Aorta (tissue), 5 donors: ENCODE data around the gene THSD7A. TPM values are rescaled to one million over a fixed set of nuclear protein-coding genes. Genes with fewer than 3 reads are reported as not detected.

ENCODE experiments used
- ATAC-seq: fragments of 200-7000 bp; cut with Tn5 transposase; one replicate; pipeline ENCODE4 v1.9.1; 2022; ENCODE audit warnings: moderate library complexity; ENCODE audit not compliant: low FRiP score
- DNase-seq, 2 donors: peaks; one replicate each; pipeline ENCODE4 v3.0.0-alpha.2; 2020
- H3K27ac ChIP-seq, 2 donors: one replicate each; pipeline ENCODE4 v1.5.1; 2013; ENCODE audit warnings: low read length in 2 of 2, mild to moderate bottlenecking in 2 of 2, moderate library complexity in 2 of 2, control low read depth in 1 of 2, inconsistent platforms in 1 of 2, low read depth in 1 of 2
- H3K27me3 ChIP-seq, 2 donors: one replicate each; pipeline ENCODE4 v1.6.1; 2013; ENCODE audit warnings: control low read depth in 1 of 2, low read length in 1 of 2, mild to moderate bottlenecking in 1 of 2, moderate library complexity in 1 of 2; ENCODE audit not compliant: insufficient read depth in 2 of 2, control insufficient read depth in 1 of 2
- H3K36me3 ChIP-seq, 2 donors: one replicate each; pipeline ENCODE4 v1.6.1; 2013; ENCODE audit warnings: control low read depth in 1 of 2, low read length in 1 of 2, mild to moderate bottlenecking in 1 of 2; ENCODE audit not compliant: insufficient read depth in 2 of 2, control insufficient read depth in 1 of 2
- H3K4me1 ChIP-seq, 2 donors: one replicate each; pipeline ENCODE4 v1.6.1; 2013; ENCODE audit warnings: low read length in 2 of 2, control low read depth in 1 of 2, mild to moderate bottlenecking in 1 of 2, moderate library complexity in 1 of 2; ENCODE audit not compliant: insufficient read depth in 2 of 2, control insufficient read depth in 1 of 2
- H3K4me3 ChIP-seq, 2 donors: one replicate each; pipeline ENCODE4 v1.5.1; 2013; ENCODE audit warnings: low read length in 2 of 2, control low read depth in 1 of 2, mild to moderate bottlenecking in 1 of 2
- H3K9me3 ChIP-seq: one replicate; pipeline ENCODE4 v1.6.1; 2013; ENCODE audit warnings: mild to moderate bottlenecking, low read length; ENCODE audit not compliant: control insufficient read depth
- WGBS, 2 donors: extraction: QIAGEN DNeasy Blood & Tissue Kit; methylation state at CpG; one replicate each; pipeline ENCODE4 v1.1.7; 2013; 5-methylcytosine and 5-hydroxymethylcytosine counted together
- intact Hi-C, 2 donors: fragments of 100-400 bp; cut with DNase I; formaldehyde crosslinking; loops; one replicate each; pipeline versions ENCODE4 v1.14.2 to v1.15.0; 2022
- polyA plus RNA-seq, 2 donors: library from polyadenylated mRNA; stranded (reverse); fragments of 200-250 nt; gene quantifications; one replicate each; pipeline ENCODE4 v1.2.3, GENCODE V29; 2013
- total RNA-seq, 2 donors: library from RNA; stranded (reverse); fragmentation: NEBNext Ultra II Directional; extraction: Animal tissue kit (Norgen Biotek cat#: 25700); gene quantifications; one replicate each; pipeline ENCODE4 v1.2.1, GENCODE V29; 2021
- donor health status: healthy with polysubstance abuse.
- donor health status: Bipolar disorder and iron deficiency.
- donor health status: DM: no; HTN: no; CAD: no.
- donor health status: DM: no; HTN: no; CAD: no.
- donor health status: DM: yes; HTN: yes; CAD: no.

THSD7A gene
- total and polyA plus RNA-seq, 4 donors, result 0.03 to 20.0 (median 12.1) TPM; not detected in 1

- intact Hi-C loops, result no loop called here
- 80% methylated on average over 6 of the region's 6 CpGs for WGBS, 2 donors
- no peak overlapping the region for H3K27ac ChIP-seq
- DNase-seq (no peak), ATAC-seq (no peak)
- no peaks in the 10 kb centered on the region for H3K9me3 ChIP-seq
- no peak overlapping the region for H3K4me3 ChIP-seq
- H3K4me1 ChIP-seq, result no peaks in the 10 kb centered on the region
- no peaks in the 10 kb centered on the region for H3K36me3 ChIP-seq
- no peaks in the 10 kb centered on the region for H3K27me3 ChIP-seq
Observed at GRCh38 chr7:11750191-11750590, 81.8 kb downstream of the THSD7A start.

- intact Hi-C loops, result no loop called here
- Histone ChIP-seq H3K9me3 (no peaks in the 10 kb centered on the region), H3K4me3 (no peak overlapping the region), H3K27ac (no peak overlapping the region), H3K4me1 (no peaks in the 10 kb centered on the region), H3K27me3 (no peaks in the 10 kb centered on the region), H3K36me3 (no peaks in the 10 kb centered on the region)
- ATAC-seq (no peak), DNase-seq (no peak)
- 92% methylated on average over 4 of the region's 4 CpGs for WGBS, 2 donors
Observed at GRCh38 chr7:11749629-11750028, 82.4 kb downstream of the THSD7A start.

- H3K27me3 ChIP-seq, result no peaks in the 10 kb centered on the region
- intact Hi-C loops, result no loop called here
- H3K27ac ChIP-seq, result no peak overlapping the region
- 74 to 85% methylated on average over 6 of the region's 6 CpGs for WGBS, 2 donors
- ATAC-seq (no peak), DNase-seq (no peak)
- H3K4me1 ChIP-seq, result no peaks in the 10 kb centered on the region
- no peak overlapping the region for H3K4me3 ChIP-seq
- H3K36me3 ChIP-seq, result no peaks in the 10 kb centered on the region
- no peaks in the 10 kb centered on the region for H3K9me3 ChIP-seq
Observed at GRCh38 chr7:11748884-11749283, 83.1 kb downstream of the THSD7A start.

GRCh38 chr7:11747715-11748485 is 84.1 kb downstream of the THSD7A start:
- no peaks in the 10 kb centered on the region for H3K36me3 ChIP-seq
- no peaks in the 10 kb centered on the region for H3K4me1 ChIP-seq
- H3K9me3 ChIP-seq, result no peaks in the 10 kb centered on the region
- no peak for DNase-seq
- no peak for ATAC-seq
- no peak overlapping the region for H3K27ac ChIP-seq
- H3K27me3 ChIP-seq, result no peaks in the 10 kb centered on the region
- 91% methylated on average over 4 of the region's 4 CpGs for WGBS, 2 donors
- intact Hi-C loops, result no loop called here
- H3K4me3 ChIP-seq, result no peak overlapping the region

- ATAC-seq (no peak), DNase-seq (no peak)
- Histone ChIP-seq H3K4me1 (no peaks in the 10 kb centered on the region), H3K4me3 (no peak overlapping the region), H3K27ac (no peak overlapping the region), H3K36me3 (no peaks in the 10 kb centered on the region), H3K9me3 (no peaks in the 10 kb centered on the region), H3K27me3 (no peaks in the 10 kb centered on the region)
- intact Hi-C loops, result no loop called here
- WGBS, 2 donors, result 96 to 100% methylated on average over 1 of the region's 1 CpG
Observed at GRCh38 chr7:11746591-11746990, 85.4 kb downstream of the THSD7A start.

GRCh38 chr7:11743548-11743947 is 88.5 kb downstream of the THSD7A start:
- Histone ChIP-seq H3K36me3 (no peaks in the 10 kb centered on the region), H3K4me3 (no peak overlapping the region), H3K9me3 (no peaks in the 10 kb centered on the region), H3K4me1 (no peaks in the 10 kb centered on the region), H3K27me3 (no peaks in the 10 kb centered on the region), H3K27ac (no peak overlapping the region)
- ATAC-seq (no peak), DNase-seq (no peak)
- 95 to 97% methylated on average over 1 of the region's 1 CpG for WGBS, 2 donors
- intact Hi-C loops, result no loop called here

- Histone ChIP-seq H3K9me3 (no peaks in the 10 kb centered on the region), H3K4me3 (no peak overlapping the region), H3K4me1 (no peaks in the 10 kb centered on the region), H3K27ac (no peak overlapping the region), H3K36me3 (no peaks in the 10 kb centered on the region), H3K27me3 (no peaks in the 10 kb centered on the region)
- ATAC-seq (no peak), DNase-seq (no peak)
- WGBS, 2 donors, result 86 to 87% methylated on average over 3 of the region's 3 CpGs
- intact Hi-C loops, result no loop called here
Observed at GRCh38 chr7:11743016-11743415, 89.0 kb downstream of the THSD7A start.

GRCh38 chr7:11742496-11742895 is 89.5 kb downstream of the THSD7A start:
- H3K27me3 ChIP-seq, result no peaks in the 10 kb centered on the region
- intact Hi-C loops, result no loop called here
- DNase-seq (no peak), ATAC-seq (no peak)
- no peaks in the 10 kb centered on the region for H3K36me3 ChIP-seq
- WGBS, 2 donors, result 11 to 24% methylated on average over 1 of the region's 1 CpG
- no peaks in the 10 kb centered on the region for H3K9me3 ChIP-seq
- no peaks in the 10 kb centered on the region for H3K4me1 ChIP-seq
- no peak overlapping the region for H3K27ac ChIP-seq
- H3K4me3 ChIP-seq, result no peak overlapping the region

GRCh38 chr7:11737723-11738122 is 94.3 kb downstream of the THSD7A start:
- no peaks in the 10 kb centered on the region for H3K36me3 ChIP-seq
- no peaks in the 10 kb centered on the region for H3K4me1 ChIP-seq
- intact Hi-C loops, result no loop called here
- no peaks in the 10 kb centered on the region for H3K9me3 ChIP-seq
- H3K27me3 ChIP-seq, result no peaks in the 10 kb centered on the region
- no peak overlapping the region for H3K4me3 ChIP-seq
- ATAC-seq (no peak), DNase-seq (no peak)
- no peak overlapping the region for H3K27ac ChIP-seq
